Smooth muscle cell (in vitro differentiated cells): ENCODE measurements around the gene TDRKH. TPM values are rescaled to one million over a fixed set of nuclear protein-coding genes. Genes with fewer than 3 reads are reported as not detected.

Experiments
- DNase-seq: peaks from one replicate; lab custom pipeline; 2025; ENCODE audit not compliant: unreplicated experiment; lab: John Stamatoyannopoulos, UW
- H2AFZ ChIP-seq: fragments of 200-600 bp; sonication (generic); 2 replicates; pipeline ENCODE4 v1.6.0; 2016; ENCODE audit warnings: antibody characterized with exemption, low read depth, mild to moderate bottlenecking
- H3F3A ChIP-seq: fragments of 200-600 bp; sonication (generic); 2 replicates; pipeline ENCODE4 v1.6.0; 2017; ENCODE audit warnings: antibody characterized with exemption, low read depth
- H3K27ac ChIP-seq: fragments of 200-600 bp; sonication (generic); 2 replicates; pipeline ENCODE4 v1.5.1; 2016; ENCODE audit warnings: low read depth, mild to moderate bottlenecking
- H3K27me3 ChIP-seq: fragments of 200-600 bp; sonication (generic); 2 replicates; pipeline ENCODE4 v1.6.1; 2016; ENCODE audit warnings: low read depth, mild to moderate bottlenecking
- H3K36me3 ChIP-seq: fragments of 200-600 bp; sonication (generic); 2 replicates; pipeline ENCODE4 v1.5.1; 2016; ENCODE audit warnings: low read depth
- H3K4me1 ChIP-seq: fragments of 200-600 bp; sonication (generic); 2 replicates; pipeline ENCODE4 v1.5.1; 2016; ENCODE audit warnings: low read depth
- H3K4me2 ChIP-seq: fragments of 200-600 bp; sonication (generic); 2 replicates; pipeline ENCODE4 v1.6.0; 2016; ENCODE audit warnings: mild to moderate bottlenecking
- H3K4me3 ChIP-seq: fragments of 200-600 bp; sonication (generic); 2 replicates; pipeline ENCODE4 v1.5.1; 2016; ENCODE audit warnings: mild to moderate bottlenecking
- H3K79me2 ChIP-seq: fragments of 200-600 bp; sonication (generic); 2 replicates; pipeline ENCODE4 v1.6.0; 2016; ENCODE audit warnings: low read depth, mild to moderate bottlenecking
- H3K9ac ChIP-seq: fragments of 200-600 bp; sonication (generic); 2 replicates; pipeline ENCODE4 v1.6.0; 2016; ENCODE audit warnings: low read depth
- H3K9me3 ChIP-seq: fragments of 200-600 bp; sonication (generic); replicated peaks from 2 replicates; pipeline ENCODE4 v1.5.1; 2016; ENCODE audit warnings: low read depth
- H4K20me1 ChIP-seq: fragments of 200-600 bp; sonication (generic); 2 replicates; pipeline ENCODE4 v1.6.0; 2016; ENCODE audit warnings: low read depth
- WGBS: methylation state at CpG from one replicate; pipeline ENCODE4 v1.1.7; 2016; ENCODE audit warnings: low lambda C conversion rate; 5-methylcytosine and 5-hydroxymethylcytosine counted together
- polyA plus RNA-seq: library from polyadenylated mRNA; unstranded; fragments of >200 nt; fragmentation: Nextera tagmentation; extraction: Ambion mirVana; gene quantifications from 2 replicates; pipeline ENCODE4 v1.2.1, GENCODE V29; 2016
- total RNA-seq: library from RNA; depleted of rRNA; stranded (reverse); fragments of >200 nt; gene quantifications from 2 replicates; pipeline ENCODE4 v1.2.3, GENCODE V29; 2014
- TF ChIP-seq, protein P1 (sequence below): fragments of 200-600 bp; sonication (generic); IDR thresholded peaks from 2 replicates; pipeline ENCODE4 v1.5.1; 2017; ENCODE audit warnings: borderline replicate concordance, mild to moderate bottlenecking, antibody characterized with exemption; ENCODE audit not compliant: insufficient read depth, poor library complexity, severe bottlenecking

TDRKH gene
- total and polyA plus RNA-seq, 2 experiments from 2014 or later: 4.7 to 8.5 TPM

GRCh38 chr1:151817353-151817730 lies 27.0 kb upstream of the TDRKH start:
- no peak for DNase-seq
- H3F3A ChIP-seq: no peaks in the 10 kb centered on the region
- no peak overlapping the region for H3K4me2 ChIP-seq
- H3K4me3 ChIP-seq: no peak overlapping the region
- no peaks in the 10 kb centered on the region for H3K9me3 ChIP-seq
- H3K27me3 ChIP-seq: no peaks in the 10 kb centered on the region
- H4K20me1 ChIP-seq: no peaks in the 10 kb centered on the region
- H3K9ac ChIP-seq: no peak overlapping the region
- H2AFZ ChIP-seq: no peak overlapping the region
- TF ChIP-seq, protein P1, sequence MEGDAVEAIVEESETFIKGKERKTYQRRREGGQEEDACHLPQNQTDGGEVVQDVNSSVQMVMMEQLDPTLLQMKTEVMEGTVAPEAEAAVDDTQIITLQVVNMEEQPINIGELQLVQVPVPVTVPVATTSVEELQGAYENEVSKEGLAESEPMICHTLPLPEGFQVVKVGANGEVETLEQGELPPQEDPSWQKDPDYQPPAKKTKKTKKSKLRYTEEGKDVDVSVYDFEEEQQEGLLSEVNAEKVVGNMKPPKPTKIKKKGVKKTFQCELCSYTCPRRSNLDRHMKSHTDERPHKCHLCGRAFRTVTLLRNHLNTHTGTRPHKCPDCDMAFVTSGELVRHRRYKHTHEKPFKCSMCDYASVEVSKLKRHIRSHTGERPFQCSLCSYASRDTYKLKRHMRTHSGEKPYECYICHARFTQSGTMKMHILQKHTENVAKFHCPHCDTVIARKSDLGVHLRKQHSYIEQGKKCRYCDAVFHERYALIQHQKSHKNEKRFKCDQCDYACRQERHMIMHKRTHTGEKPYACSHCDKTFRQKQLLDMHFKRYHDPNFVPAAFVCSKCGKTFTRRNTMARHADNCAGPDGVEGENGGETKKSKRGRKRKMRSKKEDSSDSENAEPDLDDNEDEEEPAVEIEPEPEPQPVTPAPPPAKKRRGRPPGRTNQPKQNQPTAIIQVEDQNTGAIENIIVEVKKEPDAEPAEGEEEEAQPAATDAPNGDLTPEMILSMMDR: no peak
- no peak overlapping the region for H3K27ac ChIP-seq
- H3K79me2 ChIP-seq: no peaks in the 10 kb centered on the region
- 80% methylated on average over 7 of the region's 7 CpGs for WGBS
- no peaks in the 10 kb centered on the region for H3K36me3 ChIP-seq
- H3K4me1 ChIP-seq: no peaks in the 10 kb centered on the region

GRCh38 chr1:151816548-151817352 lies 26.4 kb upstream of the TDRKH start:
- Histone ChIP-seq H2AFZ (no peak overlapping the region), H3K27me3 (no peaks in the 10 kb centered on the region), H3K4me1 (no peaks in the 10 kb centered on the region), H3K4me3 (no peak overlapping the region), H3K36me3 (no peaks in the 10 kb centered on the region), H3K79me2 (no peaks in the 10 kb centered on the region), H4K20me1 (no peaks in the 10 kb centered on the region), H3K9me3 (no peaks in the 10 kb centered on the region), H3K4me2 (no peak overlapping the region), H3F3A (no peaks in the 10 kb centered on the region), H3K27ac (no peak overlapping the region), H3K9ac (no peak overlapping the region)
- no peak for DNase-seq
- TF ChIP-seq, protein P1: no peak
- 87% methylated on average over 26 of the region's 26 CpGs for WGBS

DNA sequence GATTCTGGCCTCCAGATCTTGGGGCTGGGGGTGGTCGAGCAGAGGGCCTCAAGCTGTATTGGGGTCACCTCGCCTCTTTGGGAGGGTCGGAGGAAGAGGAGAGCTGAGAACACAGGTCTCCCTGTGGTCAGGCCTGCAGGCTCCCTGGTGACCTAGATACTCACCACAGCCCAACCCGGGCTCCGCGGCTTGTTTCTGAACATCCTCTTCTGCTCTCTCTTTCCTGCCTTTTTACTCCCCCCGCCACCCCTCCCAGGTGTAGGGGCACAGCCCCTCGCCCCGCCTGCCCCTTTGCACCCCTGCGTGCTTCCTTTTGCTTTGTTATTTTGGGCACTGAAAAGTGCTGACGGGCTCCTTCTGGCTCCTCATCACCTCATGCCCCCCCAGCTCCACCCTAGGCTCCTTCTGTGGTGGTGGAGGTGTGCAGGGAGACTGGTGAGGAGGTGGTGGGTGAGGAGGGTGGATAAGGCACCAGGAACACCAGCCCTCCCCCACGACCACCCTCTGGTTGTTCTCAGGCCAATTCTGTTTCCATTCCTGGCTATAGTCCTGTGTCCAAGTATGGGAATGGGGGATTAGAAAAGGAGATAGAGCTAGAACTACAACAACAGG lies 25.5 kb upstream of the TDRKH start:
- DNase-seq: no peak
- no peaks in the 10 kb centered on the region for H3K9me3 ChIP-seq
- TF ChIP-seq, protein P1: no peak
- no peak overlapping the region for H3K4me3 ChIP-seq
- no peak overlapping the region for H3K9ac ChIP-seq
- no peaks in the 10 kb centered on the region for H3K27me3 ChIP-seq
- H3K4me2 ChIP-seq: no peak overlapping the region
- H3K4me1 ChIP-seq: no peaks in the 10 kb centered on the region
- no peaks in the 10 kb centered on the region for H4K20me1 ChIP-seq
- no peak overlapping the region for H3K27ac ChIP-seq
- WGBS: 81% methylated on average over 12 of the region's 12 CpGs
- no peaks in the 10 kb centered on the region for H3K36me3 ChIP-seq
- no peaks in the 10 kb centered on the region for H3F3A ChIP-seq
- no peak overlapping the region for H2AFZ ChIP-seq
- no peaks in the 10 kb centered on the region for H3K79me2 ChIP-seq
